GM18502 (cell line): ENCODE measurements around the gene UBE2J2.

Experiments used
- ATAC-seq: cut with Tn5 transposase; IDR thresholded peaks from one replicate; pipeline ENCODE4 v1.9.1; 2021; ENCODE audit warnings: mild to moderate bottlenecking; ENCODE audit not compliant: unreplicated experiment, poor library complexity

Gene UBE2J2

DNA sequence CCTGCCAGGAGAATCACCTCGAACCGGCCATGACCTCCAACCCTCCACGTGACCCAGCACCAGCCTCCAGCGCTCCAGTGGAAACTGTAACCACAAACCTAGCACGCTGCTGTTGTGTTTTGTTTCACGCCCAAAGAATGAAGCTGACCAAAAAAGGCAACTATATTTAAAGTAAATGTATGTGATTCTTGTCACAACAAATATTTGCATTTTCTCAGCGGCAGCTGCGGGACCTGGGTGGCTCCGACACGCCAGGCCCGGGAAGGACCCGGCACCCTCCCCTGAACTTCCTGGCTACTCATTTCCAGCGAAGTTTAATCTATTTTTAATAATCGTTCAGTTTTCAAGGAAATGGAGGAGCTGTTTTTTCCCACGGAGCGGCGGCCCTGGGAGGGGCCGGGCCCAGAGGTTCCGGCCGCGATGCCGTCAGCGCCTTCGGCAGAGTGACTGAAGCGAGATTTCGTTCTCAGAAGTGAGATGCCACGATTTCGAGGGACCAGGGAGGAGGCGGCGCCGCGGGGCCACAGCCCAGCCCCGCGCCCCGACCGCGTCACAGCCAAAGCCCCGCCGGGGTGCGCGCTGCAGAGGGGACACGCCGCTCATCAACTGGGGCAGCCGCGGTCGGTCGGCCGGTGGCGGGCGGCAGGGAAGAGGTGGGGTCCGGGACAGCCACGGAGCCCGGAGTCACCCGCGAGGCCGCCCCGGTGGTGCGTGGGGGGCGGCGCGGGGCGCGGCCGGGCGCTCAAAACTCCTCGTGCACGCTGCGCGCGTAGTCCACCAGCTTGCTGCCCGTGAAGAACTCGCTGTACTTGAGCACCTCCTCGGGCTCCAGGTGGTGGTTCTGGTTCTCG is 56.7 kb downstream of the UBE2J2 start:
- ATAC-seq, result no peak

- no peak for ATAC-seq
Measured at GRCh38 chr1:1215881-1216605, 57.6 kb downstream of the UBE2J2 start.

- ATAC-seq, result no peak
Measured at GRCh38 chr1:1215080-1215676, 58.5 kb downstream of the UBE2J2 start.

DNA sequence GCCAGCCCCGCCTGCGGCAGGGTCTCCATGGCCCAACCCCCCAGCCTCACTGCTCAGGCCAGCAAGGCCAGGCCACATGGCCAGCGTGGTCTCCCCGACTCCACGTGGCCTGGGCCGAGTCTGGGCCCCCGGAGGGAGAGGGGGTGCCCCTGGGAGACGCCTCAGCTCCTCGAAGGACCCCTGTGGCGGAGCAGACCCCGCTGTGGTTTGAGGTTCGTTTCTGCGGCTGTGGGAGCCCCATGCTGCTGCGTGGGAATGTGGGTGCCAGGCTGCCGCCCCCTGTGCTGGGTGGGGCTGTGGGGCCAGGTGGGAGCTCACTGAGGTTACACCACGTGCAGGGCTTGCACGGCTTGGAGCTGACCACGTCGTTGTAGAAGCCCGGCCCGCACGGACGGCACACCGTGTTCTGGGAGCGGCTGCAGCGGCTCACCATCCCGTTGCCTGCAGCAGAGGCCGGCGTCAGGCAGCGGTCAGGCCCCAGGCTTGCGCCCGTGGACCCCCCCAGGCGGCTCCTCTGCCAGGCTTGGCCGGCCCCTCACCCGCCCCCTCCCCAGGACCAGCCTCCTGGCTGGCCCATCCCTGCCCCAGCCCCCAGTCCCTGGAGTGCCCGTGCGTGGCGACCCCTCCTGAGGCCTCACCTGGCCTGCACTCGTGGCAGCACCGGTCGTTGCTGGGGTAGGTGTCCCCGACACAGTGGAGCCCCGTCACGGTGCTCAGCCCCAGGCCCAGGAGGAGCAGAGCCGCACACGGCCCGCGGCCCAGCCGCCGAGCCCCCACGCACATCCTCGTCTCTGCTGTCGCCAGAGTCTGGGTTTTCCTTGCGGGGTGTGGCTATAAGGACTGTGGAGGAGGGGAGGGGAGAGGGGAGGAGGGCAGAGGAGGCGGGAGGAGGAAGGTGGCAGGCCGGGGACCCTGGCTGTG is 60.0 kb downstream of the UBE2J2 start, which contains the start of gene TNFRSF4:
TNFRSF4 (minus strand) TSS at position 809 of the 921 bp plus-strand sequence; CDS start at position 783, 26 bp downstream.
- no peak for ATAC-seq

- ATAC-seq, result no peak
Measured at GRCh38 chr1:1212780-1213344, 60.8 kb downstream of the UBE2J2 start.

GRCh38 chr1:1211541-1212441 is 61.9 kb downstream of the UBE2J2 start:
- ATAC-seq, result no peak

DNA sequence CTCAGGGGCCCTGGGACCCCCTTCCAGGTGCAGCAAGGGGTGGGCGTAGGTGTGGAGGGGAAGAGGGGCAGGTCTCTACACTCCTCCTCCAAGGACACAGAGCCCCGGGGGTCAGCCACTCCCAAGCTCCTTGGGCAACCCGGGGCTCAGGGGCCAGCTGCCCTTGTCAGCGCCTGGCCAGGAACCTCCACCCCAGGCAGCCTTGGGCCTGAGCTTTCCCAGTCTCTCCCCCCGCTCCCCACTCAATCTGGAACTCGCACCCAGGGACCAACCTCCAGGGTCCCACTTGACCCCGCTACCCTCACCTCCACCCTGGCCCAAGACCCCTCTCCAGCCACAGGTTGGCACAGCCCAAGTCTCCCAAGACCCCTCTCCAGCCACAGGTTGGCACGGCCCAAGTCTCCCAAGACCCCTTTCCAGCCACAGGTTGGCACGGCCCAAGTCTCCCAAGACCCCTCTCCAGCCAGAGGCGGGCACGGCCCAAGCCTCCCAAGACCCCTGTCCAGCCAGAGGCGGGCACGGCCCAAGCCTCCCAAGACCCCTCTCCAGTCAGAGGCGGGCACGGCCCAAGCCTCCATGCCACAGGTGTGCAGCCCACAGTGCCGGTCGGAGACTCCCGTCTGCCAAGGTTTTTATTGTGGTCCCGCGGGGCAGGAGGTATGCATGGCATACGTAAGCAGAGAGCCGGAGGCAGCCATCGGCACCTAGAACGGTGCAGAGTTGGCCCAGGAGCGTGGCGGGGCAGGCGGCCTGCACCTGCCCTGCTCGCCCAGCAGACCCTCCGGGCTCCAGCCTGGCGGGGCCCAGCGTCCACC is 62.7 kb downstream of the UBE2J2 start:
- ATAC-seq, result no peak

GRCh38 chr1:1208713-1209433 is 64.8 kb downstream of the UBE2J2 start:
- no peak for ATAC-seq

DNA sequence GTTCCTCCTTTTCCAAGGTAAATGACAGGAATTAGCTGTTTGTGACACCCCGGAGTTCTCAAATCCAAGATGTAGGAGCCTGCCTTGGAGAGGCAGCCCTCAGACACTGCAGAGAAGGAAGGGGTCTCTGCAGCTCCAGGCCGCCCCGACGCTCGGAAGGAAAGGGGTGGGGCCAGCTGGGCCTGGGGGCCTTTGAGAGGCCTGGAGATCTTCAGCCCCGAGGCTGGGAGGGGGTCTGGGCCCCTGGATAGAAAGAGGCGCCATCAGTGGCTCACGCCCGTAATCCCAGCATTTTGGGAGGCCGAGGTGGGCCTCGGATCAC is 66.1 kb downstream of the UBE2J2 start:
- ATAC-seq, result no peak

- ATAC-seq, result no peak
Measured at GRCh38 chr1:1206966-1207531, 66.6 kb downstream of the UBE2J2 start.

GRCh38 chr1:1206376-1206965 is 67.2 kb downstream of the UBE2J2 start, which contains the start of gene TNFRSF18:
TSS of gene TNFRSF18 (minus strand) at chr1:1206592. CDS start at chr1:1206571, 21 bp downstream.
- no peak for ATAC-seq

GRCh38 chr1:1205769-1206375 is 67.8 kb downstream of the UBE2J2 start:
- ATAC-seq, result no peak

DNA sequence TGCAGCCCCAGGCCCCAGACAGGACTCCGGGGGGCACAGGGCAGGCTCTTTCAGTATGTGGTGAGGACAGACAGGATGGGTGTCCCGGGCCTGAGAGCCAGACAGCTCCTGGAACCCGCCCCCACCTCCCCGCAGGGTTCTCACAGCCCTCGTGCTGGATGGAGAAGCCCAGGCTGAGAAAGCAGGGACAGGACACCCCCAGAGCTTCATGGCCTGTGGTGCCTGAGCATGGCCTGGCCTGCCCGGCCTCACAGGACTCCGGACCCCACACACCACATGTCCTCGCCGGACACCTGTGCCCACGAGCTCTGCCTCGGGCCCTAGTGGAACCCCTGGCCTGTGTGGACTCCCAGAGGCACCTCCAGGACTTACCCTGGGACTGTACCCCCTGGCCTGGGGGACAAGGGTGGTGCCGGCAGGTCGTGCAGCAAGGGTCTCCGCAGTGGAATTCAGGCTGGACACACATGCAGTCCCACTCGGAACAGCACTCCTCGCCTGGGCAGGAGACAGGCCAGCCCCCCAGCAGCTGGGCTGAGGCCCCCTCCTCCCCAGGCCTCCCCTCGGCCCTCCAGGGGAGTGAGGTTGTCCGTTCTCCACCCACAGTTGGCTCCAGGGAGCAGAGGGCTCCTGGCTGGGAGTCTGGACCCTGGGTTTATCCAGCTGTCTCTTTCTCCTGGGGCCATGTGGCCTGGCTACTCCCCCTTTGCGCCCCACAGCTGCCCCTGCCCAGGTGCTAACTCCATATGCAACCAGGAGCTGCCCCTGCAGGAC is 68.5 kb downstream of the UBE2J2 start:
- ATAC-seq, result no peak

DNA sequence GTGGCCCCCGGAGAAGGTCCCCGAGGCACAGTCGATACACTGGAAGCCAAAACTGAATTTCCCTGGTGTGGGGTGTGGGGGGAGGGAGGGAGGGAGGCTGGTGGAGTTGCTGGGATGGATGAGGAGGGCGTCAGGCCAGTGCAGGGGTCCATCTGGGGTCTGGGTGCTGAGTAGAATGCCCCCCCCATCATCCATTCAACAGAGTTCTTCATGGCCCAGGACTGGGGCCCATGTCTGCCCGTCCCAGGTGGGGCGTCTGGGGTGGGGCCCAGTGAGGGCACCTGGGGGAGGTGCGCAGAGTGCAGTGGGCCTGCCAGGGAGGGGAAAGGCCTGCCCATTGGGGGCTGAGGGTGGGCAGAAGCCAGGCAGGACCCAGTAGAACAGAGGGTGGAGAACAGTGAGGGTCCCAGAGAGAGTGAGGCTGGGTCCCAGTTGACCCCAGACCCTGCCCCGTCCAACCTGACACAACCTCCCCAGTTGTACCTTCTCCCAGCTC is 69.2 kb downstream of the UBE2J2 start:
- ATAC-seq, result no peak
